Measurements from ENCODE around the gene C9orf85. TPM values are rescaled to one million over a fixed set of nuclear protein-coding genes. Genes with fewer than 3 reads are reported as not detected.
A peak's percentile ranks its signal among the peaks of the same experiment; 100 is the strongest.
"Not testable (repeated sequence)": the region's sequence is repeated elsewhere in the genome, so short reads cannot be mapped to it uniquely, and the experiment has no call there.

Gene C9orf85
- polyA plus RNA-seq, 6 donors from 2014 or later: 2.1 to 15.7 (median 11.6) TPM

- no peak for ATAC-seq (ENCODE audit: low read depth in 2 of 2)
- Mint-ChIP-seq H3K27ac (peak overlapping the region in 2 of 6 donors; percentile 9 to 42), H3K27me3 (no peaks in the 10 kb centered on the region), H3K4me3 (peak overlapping the region in 2 of 8 donors; percentile 20 to 74), H3K4me1 (peaks cover 40 to 82% (median 63%) of the 10 kb centered on the region in 3 donors), H3K9me3 (peaks cover 0 to 4% (median 0%) of the 10 kb centered on the region in 7 donors), H3K36me3 (peaks cover 0 to 5% of the 10 kb centered on the region in 2 donors)
- DNase-seq: no peak
These were observed 21.3 kb upstream of the C9orf85 start for GRCh38 chr9:71890042-71890679.

DNA sequence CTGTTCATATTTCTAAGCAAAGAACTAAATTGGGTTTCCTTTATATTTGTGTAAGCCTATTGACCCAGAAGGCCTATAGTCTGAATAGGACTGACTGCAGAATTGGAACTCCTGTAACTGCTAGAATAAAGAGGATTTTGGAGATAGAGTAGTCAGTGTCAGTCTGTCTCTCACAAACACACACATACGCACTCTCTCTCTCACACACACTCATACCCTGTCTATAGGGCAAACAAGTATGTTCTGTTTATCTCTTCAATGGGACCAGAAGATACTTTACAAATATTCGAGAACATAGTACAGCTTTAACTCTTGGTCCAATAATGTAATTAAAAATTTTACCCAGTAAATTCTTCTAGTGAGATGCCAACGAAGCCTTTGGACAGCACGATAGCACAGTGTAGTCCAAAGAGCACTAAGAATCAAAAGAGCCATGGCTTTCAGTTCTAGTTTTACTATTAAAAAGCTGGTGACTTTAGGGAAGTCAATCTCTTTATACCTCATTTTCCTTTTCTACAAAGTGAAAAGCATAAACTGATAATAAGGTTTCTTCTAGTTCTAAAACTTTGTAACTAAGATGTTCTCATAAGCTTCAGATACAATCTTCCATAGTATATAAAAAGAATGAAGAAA, 19.8 kb upstream of the C9orf85 start:
- H3K36me3 Mint-ChIP-seq: peaks cover 0 to 5% of the 10 kb centered on the region in 2 donors
- peaks cover 46 to 83% (median 65%) of the 10 kb centered on the region in 3 donors for H3K4me1 Mint-ChIP-seq
- no peak for DNase-seq
- H3K4me3 Mint-ChIP-seq: peak overlapping the region in 7 of 8 donors; percentile 0 to 67 (median 27)
- peak overlapping the region; percentile 19 to 64 (median 45) for H3K27ac Mint-ChIP-seq
- no peaks in the 10 kb centered on the region for H3K9me3 Mint-ChIP-seq
- peak; percentile 70 to 74 for ATAC-seq (ENCODE audit: low read depth in 2 of 2)
- no peaks in the 10 kb centered on the region for H3K27me3 Mint-ChIP-seq

DNA sequence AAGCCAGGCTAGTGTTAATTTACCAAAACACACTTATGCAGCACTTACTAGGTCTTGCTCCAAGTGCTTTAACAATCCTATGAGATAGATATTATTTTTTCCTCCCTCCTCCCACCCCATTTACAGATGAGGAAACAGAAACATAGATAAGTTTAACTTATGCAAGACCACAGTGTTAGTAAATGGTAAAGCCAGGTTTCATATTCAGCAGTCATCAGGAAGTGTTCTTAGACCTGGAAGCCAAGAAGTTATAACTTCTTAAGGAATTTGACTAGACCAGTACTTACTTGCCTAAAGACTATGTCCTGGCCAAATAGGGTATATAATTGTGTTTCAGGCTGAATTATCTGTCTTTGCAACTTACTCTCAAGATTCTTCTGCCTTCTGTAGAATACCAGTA, 16.3 kb upstream of the C9orf85 start:
- no peak for DNase-seq
- peaks cover 4 to 7% of the 10 kb centered on the region in 2 donors for H3K36me3 Mint-ChIP-seq
- no peaks in the 10 kb centered on the region for H3K9me3 Mint-ChIP-seq
- H3K4me3 Mint-ChIP-seq: peak overlapping the region in 4 of 8 donors; percentile 5 to 34 (median 20)
- no peaks in the 10 kb centered on the region for H3K27me3 Mint-ChIP-seq
- no peak for ATAC-seq (ENCODE audit: low read depth in 2 of 2)
- peaks cover 54 to 91% (median 67%) of the 10 kb centered on the region in 3 donors for H3K4me1 Mint-ChIP-seq
- peak overlapping the region in 4 of 6 donors; percentile 6 to 84 (median 63) for H3K27ac Mint-ChIP-seq

DNA sequence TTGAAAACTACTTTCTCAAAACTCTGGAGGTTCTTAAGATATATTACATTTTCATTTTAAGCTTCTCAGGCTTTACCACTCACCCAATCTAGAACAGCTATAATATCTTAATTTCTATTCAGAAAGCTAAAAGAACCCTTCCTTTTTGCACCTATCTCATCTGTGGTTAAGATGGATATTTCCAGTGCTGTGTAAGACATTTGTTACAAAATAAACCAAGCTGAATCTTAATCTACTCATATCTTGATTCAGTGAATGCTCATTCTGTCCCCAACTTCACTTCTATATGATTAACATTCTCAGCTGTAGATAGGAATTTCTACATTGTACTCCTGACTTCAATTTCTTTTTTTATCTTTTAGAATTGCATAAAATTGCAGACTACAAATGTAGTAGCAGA, 15.5 kb upstream of the C9orf85 start:
- Mint-ChIP-seq H3K36me3 (peaks cover 4 to 7% of the 10 kb centered on the region in 2 donors), H3K27me3 (no peaks in the 10 kb centered on the region), H3K4me3 (peak overlapping the region in 1 of 8 donors; percentile 7), H3K4me1 (peaks cover 61 to 92% (median 74%) of the 10 kb centered on the region in 3 donors), H3K9me3 (no peaks in the 10 kb centered on the region), H3K27ac (peak overlapping the region in 4 of 6 donors; percentile 44 to 85 (median 62))
- ATAC-seq (ENCODE audit: low read depth in 2 of 2) (no peak), DNase-seq (no peak)

DNA sequence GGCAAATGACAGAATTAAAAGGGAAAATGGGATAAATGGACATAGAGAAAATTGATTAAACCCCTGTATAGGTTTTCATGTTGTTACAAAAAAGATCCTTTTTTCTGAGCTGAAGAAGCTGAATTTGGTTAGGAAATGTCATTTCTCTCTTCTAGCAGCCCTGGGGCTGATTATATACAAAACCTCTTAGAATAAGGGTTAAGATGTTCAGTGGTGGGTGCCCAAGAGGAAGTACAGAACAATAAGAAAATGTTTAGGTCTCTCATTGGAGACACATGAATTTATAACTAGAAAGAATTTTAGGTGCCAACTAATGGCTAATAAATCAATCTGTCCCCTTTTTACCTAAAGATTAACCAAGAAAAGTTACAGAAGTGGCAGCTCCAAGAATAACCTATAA, 14.7 kb upstream of the C9orf85 start:
- Mint-ChIP-seq H3K9me3 (no peaks in the 10 kb centered on the region), H3K4me1 (peaks cover 63 to 92% (median 74%) of the 10 kb centered on the region in 3 donors), H3K27ac (peak overlapping the region in 5 of 6 donors; percentile 73 to 86 (median 79)), H3K27me3 (no peaks in the 10 kb centered on the region), H3K36me3 (peaks cover 4 to 7% of the 10 kb centered on the region in 2 donors), H3K4me3 (peak overlapping the region in 7 of 8 donors; percentile 10 to 90 (median 79))
- peak; percentile 57 to 69 for ATAC-seq (ENCODE audit: low read depth in 2 of 2)
- no peak for DNase-seq

DNA sequence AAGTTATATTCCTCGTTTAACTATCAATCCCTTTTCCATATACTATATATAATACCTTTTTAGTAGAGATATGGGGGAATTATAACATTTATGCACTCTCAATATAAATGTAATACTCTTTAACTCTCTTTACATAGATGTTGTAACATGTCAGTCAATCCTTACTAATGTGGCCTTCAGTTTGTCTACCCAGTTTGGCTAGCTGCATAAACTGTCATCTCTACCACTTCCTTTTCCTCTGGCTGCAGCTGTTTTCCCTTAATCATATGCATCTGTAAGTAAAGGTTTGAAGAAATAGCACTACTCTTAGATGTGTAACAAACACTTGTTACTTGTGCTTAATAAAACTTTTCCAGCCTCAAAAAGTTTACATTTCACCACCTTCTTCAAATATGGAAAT, 13.9 kb upstream of the C9orf85 start:
- Mint-ChIP-seq H3K36me3 (peaks cover 4 to 7% of the 10 kb centered on the region in 2 donors), H3K9me3 (no peaks in the 10 kb centered on the region), H3K4me3 (peak overlapping the region in 6 of 8 donors; percentile 17 to 90 (median 78)), H3K27me3 (no peaks in the 10 kb centered on the region), H3K27ac (peak overlapping the region in 4 of 6 donors; percentile 74 to 92 (median 76)), H3K4me1 (peaks cover 70 to 96% (median 81%) of the 10 kb centered on the region in 3 donors)
- DNase-seq (no peak), ATAC-seq (ENCODE audit: low read depth in 2 of 2) (peak; percentile 60 to 66)

- H3K27me3 Mint-ChIP-seq; DNase-seq; H3K9me3 Mint-ChIP-seq; ATAC-seq (ENCODE audit: low read depth in 2 of 2); H3K36me3 Mint-ChIP-seq: not testable (repeated sequence)
- peaks cover 71 to 97% (median 81%) of the 10 kb centered on the region in 3 donors for H3K4me1 Mint-ChIP-seq
- H3K4me3 Mint-ChIP-seq: peak overlapping the region in 6 of 8 donors; percentile 32 to 86 (median 56)
- H3K27ac Mint-ChIP-seq: peak overlapping the region in 2 of 6 donors; percentile 74 to 78
These were observed 12.7 kb upstream of the C9orf85 start for GRCh38 chr9:71898756-71899155.

- DNase-seq: no peak
- peaks cover 65 to 94% (median 85%) of the 10 kb centered on the region in 3 donors for H3K4me1 Mint-ChIP-seq
- H3K27ac Mint-ChIP-seq: peak overlapping the region; percentile 70 to 91 (median 84)
- ATAC-seq (ENCODE audit: low read depth in 2 of 2): peak; percentile 45 to 54
- H3K4me3 Mint-ChIP-seq: peak overlapping the region; percentile 3 to 73 (median 52)
- peaks cover 4 to 7% of the 10 kb centered on the region in 2 donors for H3K36me3 Mint-ChIP-seq
- H3K9me3 Mint-ChIP-seq: no peaks in the 10 kb centered on the region
- no peaks in the 10 kb centered on the region for H3K27me3 Mint-ChIP-seq
These were observed 9.5 kb upstream of the C9orf85 start for GRCh38 chr9:71901695-71902597.

DNA sequence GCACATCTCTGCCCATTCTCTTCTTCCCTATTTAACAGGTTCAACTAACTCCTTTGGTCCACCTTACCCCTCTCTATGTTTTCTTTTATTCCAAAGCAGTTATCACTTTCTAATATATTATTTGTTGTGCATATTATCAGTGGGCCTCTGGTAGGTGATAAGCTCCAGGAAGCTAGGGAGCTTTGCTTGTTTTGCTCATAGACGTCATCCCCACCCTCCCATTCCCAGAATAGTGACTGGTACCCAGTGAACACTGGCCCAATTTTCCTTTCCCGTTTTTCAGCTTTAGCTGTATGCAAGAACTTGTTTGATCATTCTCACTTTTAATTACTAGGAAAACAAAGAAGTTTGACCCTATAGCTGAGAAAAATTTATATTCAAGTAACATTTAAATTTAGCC, 7.4 kb upstream of the C9orf85 start:
- Mint-ChIP-seq H3K36me3 (no peaks in the 10 kb centered on the region), H3K27ac (peak overlapping the region in 2 of 6 donors; percentile 8 to 63), H3K4me1 (peaks cover 56 to 93% (median 85%) of the 10 kb centered on the region in 3 donors), H3K9me3 (no peaks in the 10 kb centered on the region), H3K4me3 (no peak overlapping the region), H3K27me3 (no peaks in the 10 kb centered on the region)
- ATAC-seq (ENCODE audit: low read depth in 2 of 2) (no peak), DNase-seq (no peak)

DNA sequence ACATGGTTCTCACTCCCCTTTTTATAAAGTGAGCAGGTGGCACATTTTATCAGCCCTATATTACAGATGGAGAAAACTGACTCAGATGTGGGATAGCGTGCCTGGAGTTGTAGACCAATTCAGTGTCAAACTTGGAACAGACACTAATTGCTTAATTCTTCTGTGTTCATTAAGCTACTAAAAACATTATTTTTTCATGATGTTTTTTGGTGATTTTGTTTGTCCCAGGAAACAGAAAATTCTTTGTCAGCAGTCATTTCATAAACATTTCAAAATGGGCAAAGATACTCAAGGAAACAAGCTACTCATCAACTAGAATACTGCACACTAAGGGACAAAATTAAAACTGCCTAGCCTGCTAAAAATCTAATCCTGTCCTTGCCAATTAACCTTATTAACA, 2.6 kb upstream of the C9orf85 start:
- H3K27ac Mint-ChIP-seq: peak overlapping the region in 2 of 6 donors; percentile 3 to 93
- peaks cover 43 to 76% (median 76%) of the 10 kb centered on the region in 3 donors for H3K4me1 Mint-ChIP-seq
- peaks cover 0 to 7% of the 10 kb centered on the region in 2 donors for H3K36me3 Mint-ChIP-seq
- no peak for DNase-seq
- no peaks in the 10 kb centered on the region for H3K27me3 Mint-ChIP-seq
- no peak for ATAC-seq (ENCODE audit: low read depth in 2 of 2)
- no peaks in the 10 kb centered on the region for H3K9me3 Mint-ChIP-seq
- peak overlapping the region; percentile 94 to 100 (median 98) for H3K4me3 Mint-ChIP-seq

GRCh38 chr9:71909887-71910649, 1.4 kb upstream of the C9orf85 start:
- H3K27ac Mint-ChIP-seq: peak overlapping the region; percentile 70 to 94 (median 90)
- H3K4me3 Mint-ChIP-seq: peak overlapping the region; percentile 94 to 100 (median 98)
- H3K36me3 Mint-ChIP-seq: peaks cover 0 to 7% of the 10 kb centered on the region in 2 donors
- peaks cover 40 to 73% (median 72%) of the 10 kb centered on the region in 3 donors for H3K4me1 Mint-ChIP-seq
- no peak for DNase-seq
- ATAC-seq (ENCODE audit: low read depth in 2 of 2): peak; percentile 1 to 3
- H3K27me3 Mint-ChIP-seq: no peaks in the 10 kb centered on the region
- no peaks in the 10 kb centered on the region for H3K9me3 Mint-ChIP-seq

DNA sequence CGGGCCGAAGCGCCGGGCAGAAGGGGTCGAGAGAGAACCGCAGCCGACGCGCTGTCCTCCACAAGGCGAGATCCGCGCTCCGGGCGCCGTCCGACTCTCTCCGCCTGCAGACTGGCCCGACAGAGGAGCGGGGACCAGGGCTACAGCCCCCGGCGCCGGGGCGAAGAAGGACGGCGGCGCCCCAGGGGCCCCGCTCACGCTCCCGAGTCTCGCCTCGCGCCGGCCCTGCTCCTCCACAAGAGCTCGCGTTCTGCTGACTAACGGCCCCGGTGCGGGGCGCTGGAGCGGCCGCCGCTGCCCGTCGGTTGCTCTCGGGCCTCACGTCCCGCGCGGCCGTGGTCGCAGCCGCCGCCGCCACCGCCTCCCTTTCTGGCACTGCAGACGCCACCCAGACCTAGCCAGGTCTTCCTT, 784 bp upstream of the C9orf85 start:
- Mint-ChIP-seq H3K4me1 (peaks cover 40 to 68% (median 67%) of the 10 kb centered on the region in 3 donors), H3K9me3 (no peaks in the 10 kb centered on the region), H3K36me3 (peaks cover 0 to 7% of the 10 kb centered on the region in 2 donors), H3K4me3 (peak overlapping the region; percentile 94 to 100 (median 100)), H3K27ac (peak overlapping the region; percentile 93 to 99 (median 98)), H3K27me3 (no peaks in the 10 kb centered on the region)
- DNase-seq (no peak), ATAC-seq (ENCODE audit: low read depth in 2 of 2) (peak; percentile 22 to 27)
